ENCODE measurements around the gene GTF2H4.
"Not testable (repeated sequence)": the region's sequence is repeated elsewhere in the genome, so short reads cannot be mapped to it uniquely, and the experiment has no call there.

GTF2H4 gene
- 0.12 to 0.17 reads per million in 2 experiments for total RNA-seq

DNA sequence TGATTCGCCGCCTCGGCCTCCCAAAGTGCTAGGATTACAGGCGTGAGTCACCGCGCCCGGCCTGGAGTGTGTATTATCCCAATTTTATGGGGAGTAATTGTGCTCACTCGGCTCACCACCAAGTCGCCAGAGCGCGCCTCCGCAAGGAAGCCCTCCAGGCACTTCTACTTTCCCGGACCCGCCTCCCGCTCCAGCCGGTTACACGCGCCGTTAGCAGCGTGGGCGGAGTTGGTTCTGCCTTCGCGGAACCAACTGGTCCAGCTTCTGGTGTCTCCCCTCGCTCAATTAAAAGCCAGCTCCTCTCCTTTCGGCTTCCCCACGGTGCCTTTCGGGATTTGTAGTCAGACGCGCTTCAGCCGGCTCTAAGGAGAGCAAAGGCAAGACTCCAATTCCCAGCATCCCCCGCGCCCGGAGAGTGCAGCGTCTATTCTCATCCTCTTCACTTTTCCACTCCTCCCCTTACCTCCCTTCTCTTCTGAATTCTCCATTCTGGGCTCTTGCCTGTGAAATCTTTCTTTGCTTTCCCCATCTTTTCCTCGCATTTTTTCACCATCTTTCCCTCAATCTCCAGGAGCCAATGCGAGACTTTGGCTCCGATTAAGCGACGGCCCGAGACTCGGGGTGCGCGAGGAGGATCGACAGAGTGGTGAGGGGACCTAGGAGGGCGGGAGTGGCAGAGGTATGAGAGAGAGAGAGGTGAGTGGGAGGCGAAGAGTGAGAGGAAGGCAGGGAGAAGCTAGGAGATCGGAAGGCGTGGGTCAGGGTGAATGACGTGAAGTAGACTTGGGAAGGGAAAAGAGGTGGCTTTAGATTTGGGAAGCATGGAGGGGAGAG is at the start of gene GTF2H4:
GTF2H4 (plus strand) TSS at position 450 of the 834 bp plus-strand sequence.
- peak; percentile 93 for DNase-seq (ENCODE audit: low read depth)

DNA sequence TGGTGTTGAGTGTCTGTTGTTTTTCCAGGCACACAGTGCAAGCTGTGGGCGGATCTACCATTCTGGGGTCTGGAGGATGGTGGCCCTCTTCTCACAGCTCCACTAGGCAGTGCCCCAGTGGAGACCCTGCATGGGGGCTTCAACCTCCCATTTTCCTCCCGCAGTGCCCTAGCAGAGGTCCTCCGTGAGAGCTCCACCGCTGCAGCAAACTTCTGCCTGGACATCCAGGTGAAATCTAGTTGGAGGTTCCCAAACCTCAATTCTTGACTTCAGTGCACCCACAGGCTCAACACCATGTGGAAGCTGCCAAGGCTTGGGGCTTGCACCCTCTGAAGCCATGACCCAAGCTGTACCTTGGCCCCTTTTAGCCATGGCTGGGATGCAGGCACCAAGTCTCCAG is 48.3 kb upstream of the GTF2H4 start:
- DNase-seq (ENCODE audit: low read depth): not testable (repeated sequence)

- DNase-seq (ENCODE audit: low read depth): no peak
Observed at GRCh38 chr6:30861257-30862048, 46.6 kb upstream of the GTF2H4 start.

DNA sequence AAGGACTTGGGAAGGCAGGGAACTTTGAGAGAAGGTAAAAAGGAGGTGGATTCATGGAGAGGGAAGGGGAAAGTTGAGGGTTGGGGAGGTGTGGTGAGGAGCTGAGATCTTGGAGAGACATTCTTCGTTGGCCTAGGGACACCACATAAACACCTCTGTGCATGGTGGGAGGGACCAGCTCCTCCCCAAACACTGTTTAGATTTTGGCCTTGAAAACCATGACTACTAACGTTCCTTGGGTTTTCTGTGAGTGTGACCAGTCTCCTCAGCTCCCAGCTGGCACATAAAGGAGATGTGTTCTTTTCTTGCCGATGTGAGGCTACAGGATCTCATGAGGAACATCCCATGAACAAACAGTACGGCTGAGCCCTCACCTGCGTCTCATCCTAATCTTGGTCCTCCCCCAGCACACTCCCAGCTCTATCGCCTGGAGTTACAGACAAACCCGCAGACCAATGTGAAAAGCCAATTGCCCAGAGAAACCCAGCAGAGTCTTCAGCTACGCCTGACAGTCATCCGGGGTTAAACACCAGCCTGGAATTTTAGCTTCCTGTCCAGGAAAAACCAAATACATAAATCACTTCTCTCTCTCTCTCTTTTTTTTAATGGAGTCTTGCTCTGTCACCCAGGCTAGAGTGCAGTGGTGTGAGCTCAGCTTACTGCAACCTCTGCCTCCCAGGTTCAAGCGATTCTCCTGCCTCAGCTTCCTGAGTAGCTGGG is 45.7 kb upstream of the GTF2H4 start:
- no peak for DNase-seq (ENCODE audit: low read depth)

- DNase-seq (ENCODE audit: low read depth): no peak
Observed at GRCh38 chr6:30864325-30864724, 43.7 kb upstream of the GTF2H4 start.

DNA sequence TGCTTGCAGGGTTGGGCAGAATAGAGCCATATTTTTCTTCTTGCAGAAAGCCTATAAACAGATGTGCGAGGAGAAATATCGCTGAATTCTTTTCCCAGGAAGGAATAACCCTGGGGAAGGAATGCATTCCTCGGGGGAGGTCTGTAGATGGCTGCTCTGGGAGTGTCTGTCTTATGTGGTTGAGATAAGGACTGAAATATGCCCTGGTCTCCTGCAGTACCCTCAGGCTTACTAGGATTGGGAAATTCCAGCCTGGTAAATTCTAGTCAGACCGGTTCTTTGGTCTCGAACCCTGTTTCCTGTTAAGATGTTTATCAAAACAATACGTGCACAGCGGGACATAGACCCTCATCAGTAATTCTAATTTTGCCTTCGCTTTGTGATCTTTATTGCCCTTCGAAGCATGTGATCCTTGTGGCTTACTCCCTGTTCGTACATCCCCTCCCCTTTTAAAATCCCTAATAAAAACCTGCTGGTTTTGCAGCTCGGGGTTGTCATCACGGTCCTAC is 38.7 kb upstream of the GTF2H4 start:
- not testable (repeated sequence) for DNase-seq (ENCODE audit: low read depth)

DNA sequence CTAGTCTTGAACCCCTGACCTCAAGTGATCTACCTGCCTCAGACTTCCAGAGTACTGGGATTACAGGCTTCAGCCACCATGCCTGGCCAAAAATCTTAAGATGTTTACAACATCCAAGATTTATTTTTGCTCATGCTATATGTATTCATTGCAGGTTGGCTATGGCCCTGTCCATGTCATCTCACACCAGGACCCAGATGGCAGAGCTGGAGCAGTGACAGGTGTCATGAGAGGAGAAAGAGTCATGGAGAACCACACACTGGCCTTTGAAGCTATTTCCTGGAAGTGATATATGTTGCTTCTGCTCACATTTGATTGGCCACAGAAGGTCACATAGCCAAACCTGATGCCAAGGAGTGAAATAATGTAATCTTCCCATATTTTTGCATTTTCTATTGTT is 37.5 kb upstream of the GTF2H4 start:
- DNase-seq (ENCODE audit: low read depth): no peak

- DNase-seq (ENCODE audit: low read depth): no peak
Observed at GRCh38 chr6:30871592-30872183, 36.3 kb upstream of the GTF2H4 start.

- no peak for DNase-seq (ENCODE audit: low read depth)
Observed at GRCh38 chr6:30873137-30873640, 34.8 kb upstream of the GTF2H4 start.

- DNase-seq (ENCODE audit: low read depth): not testable (repeated sequence)
Observed at GRCh38 chr6:30873795-30874194, 34.2 kb upstream of the GTF2H4 start.

GRCh38 chr6:30875244-30876038 is 32.6 kb upstream of the GTF2H4 start:
- DNase-seq (ENCODE audit: low read depth): no peak

DNA sequence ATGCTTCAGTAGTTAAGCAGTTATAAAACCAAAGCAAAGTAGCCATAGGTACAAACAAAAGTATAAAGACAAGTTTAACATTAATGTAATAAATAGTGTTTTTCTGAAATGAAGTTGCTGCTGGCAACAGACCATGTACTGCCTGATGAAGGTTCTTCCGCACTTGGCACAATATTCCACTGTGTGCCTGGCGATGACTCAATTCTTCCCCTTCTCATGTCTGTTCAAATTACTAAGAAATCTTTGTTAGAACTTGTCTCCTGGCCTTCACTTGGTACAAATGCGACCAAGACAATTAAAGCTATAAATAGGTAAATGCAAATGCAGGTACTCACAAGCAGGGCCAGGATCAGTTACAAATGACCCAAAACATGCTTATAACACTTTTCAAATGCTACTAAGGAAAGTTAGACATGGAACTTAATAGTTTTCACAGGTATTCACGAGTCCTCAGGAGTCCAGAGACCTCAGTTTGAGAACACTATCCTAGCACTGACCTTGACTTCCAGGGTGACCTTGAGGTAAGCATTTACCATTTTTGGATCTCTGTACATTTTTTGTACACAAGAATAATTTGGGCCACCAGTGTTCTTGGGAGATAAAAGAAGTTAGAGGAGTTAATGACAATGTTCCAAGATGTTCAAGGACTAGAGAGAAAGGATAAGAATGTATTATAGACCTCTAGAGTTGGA is 31.8 kb upstream of the GTF2H4 start:
- no peak for DNase-seq (ENCODE audit: low read depth)

- peak; percentile 50 for DNase-seq (ENCODE audit: low read depth)
Observed at GRCh38 chr6:30877419-30878262, 30.4 kb upstream of the GTF2H4 start.

- DNase-seq (ENCODE audit: low read depth): no peak
Observed at GRCh38 chr6:30879684-30880427, 28.2 kb upstream of the GTF2H4 start.

- DNase-seq (ENCODE audit: low read depth): no peak
Observed at GRCh38 chr6:30880698-30881252, 27.2 kb upstream of the GTF2H4 start.

DNA sequence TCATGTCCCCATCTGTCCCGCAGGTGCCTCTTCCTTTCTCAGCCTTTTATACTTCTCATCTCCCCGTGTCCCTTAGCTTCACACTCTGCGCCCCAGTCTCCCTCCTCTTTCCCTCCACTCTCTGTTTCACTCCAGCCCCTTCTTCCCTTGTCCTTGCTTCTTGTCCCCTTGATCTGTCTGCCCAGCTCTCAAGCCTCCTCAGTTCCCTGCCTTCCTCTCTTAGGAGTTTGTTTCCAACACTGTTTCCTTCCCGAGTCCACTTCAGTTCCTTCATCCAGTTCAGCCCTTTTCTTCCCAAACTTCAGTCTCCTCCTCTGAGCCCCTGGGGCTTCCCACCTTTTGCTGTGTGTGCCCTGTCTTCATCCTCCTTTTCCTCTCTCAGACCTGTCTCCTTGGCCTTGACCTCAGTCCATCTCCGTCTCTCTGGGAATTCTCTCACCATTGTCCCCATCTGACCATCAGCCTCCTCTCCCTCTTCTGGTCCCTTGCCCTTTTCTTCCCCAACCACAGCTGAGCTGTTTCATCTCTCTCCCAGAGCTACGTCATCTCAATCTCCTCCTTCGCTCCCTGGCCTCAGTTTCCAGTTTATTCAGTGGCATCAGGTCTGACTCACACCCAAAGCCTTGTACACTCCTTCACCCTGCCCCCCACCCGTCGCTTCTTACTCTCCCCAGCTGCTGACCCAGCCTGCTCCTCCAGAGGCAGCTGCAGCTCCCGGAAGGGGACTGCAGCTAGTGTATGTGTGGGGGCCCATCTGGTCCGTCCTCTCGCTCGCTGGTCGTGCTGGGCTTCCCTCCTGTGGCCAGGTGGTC is 26.4 kb upstream of the GTF2H4 start:
- DNase-seq (ENCODE audit: low read depth): no peak

- DNase-seq (ENCODE audit: low read depth): no peak
Observed at GRCh38 chr6:30882204-30882758, 25.7 kb upstream of the GTF2H4 start.
